ENCODE results near the gene ENOX2. TPM values are rescaled to one million over a fixed set of nuclear protein-coding genes. Genes with fewer than 3 reads are reported as not detected.
A peak's percentile ranks its signal among the peaks of the same experiment; 100 is the strongest.

Gene ENOX2
- total and polyA plus RNA-seq, 2 donors (not counting 1 experiment from before 2014, with no cell fraction given), result 7.6 to 12.9 TPM

- TF ChIP-seq EZH2 (IDR thresholded peaks at IDR 0.05; ENCODE audit: low read length, missing control alignments), result no peak
- no peak for TF ChIP-seq CTCF (conservative IDR thresholded peaks at IDR 0.05 in 1 of 2, IDR thresholded peaks at IDR 0.05 in 1 of 2; ENCODE audit: low read depth in 1 of 2, low read length in 2 of 2)
- no peaks in the 10 kb centered on the region for H3K36me3 ChIP-seq (ENCODE audit: control insufficient read depth, insufficient read depth, low read length)
- no peak overlapping the region for H2AFZ ChIP-seq (ENCODE audit: low read length)
- no peak overlapping the region for H3K4me3 ChIP-seq (replicated peaks in 1 of 4; ENCODE audit: control extremely low read depth in 1 of 4, insufficient read depth in 1 of 4, low read depth in 3 of 4, low read length in 4 of 4)
- H3K4me2 ChIP-seq (ENCODE audit: extremely low read depth, insufficient read depth, low read length), result no peak overlapping the region
- no peak overlapping the region for H3K27ac ChIP-seq (ENCODE audit: insufficient read depth, low read length)
- H3K27me3 ChIP-seq (ENCODE audit: control insufficient read depth, insufficient read depth, low read length), result no peaks in the 10 kb centered on the region
- DNase-seq (ENCODE audit: low read depth in 2 of 2), result no peak
- no peaks in the 10 kb centered on the region for H3K9me3 ChIP-seq (ENCODE audit: control insufficient read depth, insufficient read depth, low read depth, low read length)
- no peaks in the 10 kb centered on the region for H3K4me1 ChIP-seq (ENCODE audit: control insufficient read depth, extremely low read depth, insufficient read depth, low read length)
- no peaks in the 10 kb centered on the region for H3K79me2 ChIP-seq (ENCODE audit: control insufficient read depth, insufficient read depth, low read length)
- no peaks in the 10 kb centered on the region for H4K20me1 ChIP-seq (ENCODE audit: control insufficient read depth, extremely low read depth, insufficient read depth, low read length)
- no peak overlapping the region for H3K9ac ChIP-seq (ENCODE audit: insufficient read depth, low read length)
These were observed 226.1 kb downstream of the ENOX2 start for GRCh38 chrX:130676861-130677260.

- Histone ChIP-seq H3K4me1 (ENCODE audit: control insufficient read depth, extremely low read depth, insufficient read depth, low read length) (no peaks in the 10 kb centered on the region), H4K20me1 (ENCODE audit: control insufficient read depth, extremely low read depth, insufficient read depth, low read length) (no peaks in the 10 kb centered on the region), H3K36me3 (ENCODE audit: control insufficient read depth, insufficient read depth, low read length) (no peaks in the 10 kb centered on the region), H3K9ac (ENCODE audit: insufficient read depth, low read length) (no peak overlapping the region), H3K27ac (ENCODE audit: insufficient read depth, low read length) (no peak overlapping the region), H3K27me3 (ENCODE audit: control insufficient read depth, insufficient read depth, low read length) (no peaks in the 10 kb centered on the region), H3K9me3 (ENCODE audit: control insufficient read depth, insufficient read depth, low read depth, low read length) (no peaks in the 10 kb centered on the region), H2AFZ (ENCODE audit: low read length) (no peak overlapping the region), H3K4me3 (replicated peaks in 1 of 4; ENCODE audit: control extremely low read depth in 1 of 4, insufficient read depth in 1 of 4, low read depth in 3 of 4, low read length in 4 of 4) (no peak overlapping the region), H3K4me2 (ENCODE audit: extremely low read depth, insufficient read depth, low read length) (no peak overlapping the region), H3K79me2 (ENCODE audit: control insufficient read depth, insufficient read depth, low read length) (no peaks in the 10 kb centered on the region)
- DNase-seq (ENCODE audit: low read depth in 2 of 2), result no peak
- no peak for TF ChIP-seq CTCF (conservative IDR thresholded peaks at IDR 0.05 in 1 of 2, IDR thresholded peaks at IDR 0.05 in 1 of 2; ENCODE audit: low read depth in 1 of 2, low read length in 2 of 2)
- TF ChIP-seq EZH2 (IDR thresholded peaks at IDR 0.05; ENCODE audit: low read length, missing control alignments), result no peak
These were observed 230.8 kb downstream of the ENOX2 start for GRCh38 chrX:130672214-130672613.

GRCh38 chrX:130669233-130669632 lies 233.8 kb downstream of the ENOX2 start:
- TF ChIP-seq CTCF (conservative IDR thresholded peaks at IDR 0.05 in 1 of 2, IDR thresholded peaks at IDR 0.05 in 1 of 2; ENCODE audit: low read depth in 1 of 2, low read length in 2 of 2) (no peak), EZH2 (IDR thresholded peaks at IDR 0.05; ENCODE audit: low read length, missing control alignments) (no peak)
- Histone ChIP-seq H3K9ac (ENCODE audit: insufficient read depth, low read length) (no peak overlapping the region), H3K27ac (ENCODE audit: insufficient read depth, low read length) (no peak overlapping the region), H4K20me1 (ENCODE audit: control insufficient read depth, extremely low read depth, insufficient read depth, low read length) (no peaks in the 10 kb centered on the region), H3K27me3 (ENCODE audit: control insufficient read depth, insufficient read depth, low read length) (no peaks in the 10 kb centered on the region), H3K4me1 (ENCODE audit: control insufficient read depth, extremely low read depth, insufficient read depth, low read length) (no peaks in the 10 kb centered on the region), H2AFZ (ENCODE audit: low read length) (no peak overlapping the region), H3K4me3 (replicated peaks in 1 of 4; ENCODE audit: control extremely low read depth in 1 of 4, insufficient read depth in 1 of 4, low read depth in 3 of 4, low read length in 4 of 4) (no peak overlapping the region), H3K9me3 (ENCODE audit: control insufficient read depth, insufficient read depth, low read depth, low read length) (no peaks in the 10 kb centered on the region), H3K79me2 (ENCODE audit: control insufficient read depth, insufficient read depth, low read length) (no peaks in the 10 kb centered on the region), H3K36me3 (ENCODE audit: control insufficient read depth, insufficient read depth, low read length) (no peaks in the 10 kb centered on the region), H3K4me2 (ENCODE audit: extremely low read depth, insufficient read depth, low read length) (peak overlapping the region; percentile 1)
- DNase-seq (ENCODE audit: low read depth in 2 of 2), result peak; percentile 52 to 74

All from fibroblast of lung (primary cell).